ENCODE measurements around the gene PDE11A. TPM values are rescaled to one million over a fixed set of nuclear protein-coding genes. Genes with fewer than 3 reads are reported as not detected.

PDE11A gene
- total and polyA plus RNA-seq, 2 experiments from 2014 or later: 0.08 to 0.73 TPM

- TF ChIP-seq ZNF462 (CRISPR knock-in tag; IDR thresholded peaks at IDR 0.05): no peak
- TF ChIP-seq EZH2 (IDR thresholded peaks at IDR 0.05; ENCODE audit: low read depth, unreplicated experiment): no peak
- TF ChIP-seq CREB1 (CRISPR knock-in tag; IDR thresholded peaks at IDR 0.05; ENCODE audit: low read depth): no peak
- TF ChIP-seq EZH2phosphoT487 (IDR thresholded peaks at IDR 0.05; ENCODE audit: unreplicated experiment): no peak
- TF ChIP-seq ZNF114 (CRISPR knock-in tag; IDR thresholded peaks at IDR 0.05): no peak
- no peak for TF ChIP-seq STAT1 (IDR thresholded peaks at IDR 0.05; ENCODE audit: unreplicated experiment)
These were observed 181.0 kb downstream of the PDE11A start (continued) for GRCh38 chr2:177891533-177891932.

- Histone ChIP-seq H3F3A (replicated peaks; ENCODE audit: low read depth) (no peaks in the 10 kb centered on the region), H4K20me1 (replicated peaks; ENCODE audit: insufficient read depth) (no peaks in the 10 kb centered on the region), H3K4me2 (peak overlapping the region; percentile 23), H3K4me1 (ENCODE audit: insufficient read depth) (peaks cover 20% of the 10 kb centered on the region), H3K36me3 (ENCODE audit: insufficient read depth) (no peaks in the 10 kb centered on the region), H3K79me2 (replicated peaks; ENCODE audit: insufficient read depth) (no peaks in the 10 kb centered on the region), H3K9me2 (ENCODE audit: insufficient read depth) (no peaks in the 10 kb centered on the region), H3K27me3 (ENCODE audit: insufficient read depth) (no peaks in the 10 kb centered on the region), H3K4me3 (no peak overlapping the region), H2AFZ (peak overlapping the region; percentile 3; the same call in 1 of the 2 replicates), H3K27ac (ENCODE audit: low read depth) (peak overlapping the region; percentile 5; the same call in 1 of the 2 replicates)
- ATAC-seq (peak; percentile 80), DNase-seq (ENCODE audit: low spot score) (peak; percentile 21)
- H3K27ac Mint-ChIP-seq: peak overlapping the region; percentile 83
- H3K36me3 Mint-ChIP-seq (ENCODE audit: low read depth): no peaks in the 10 kb centered on the region
- H3K4me3 Mint-ChIP-seq: peak overlapping the region; percentile 1; the same call in 1 of the 3 replicates
- H3K4me1 Mint-ChIP-seq: peaks cover 30% of the 10 kb centered on the region
- H3K27me3 Mint-ChIP-seq (ENCODE audit: insufficient read depth, low read depth, poor library complexity): no peaks in the 10 kb centered on the region
- H3K9me3 Mint-ChIP-seq: no peaks in the 10 kb centered on the region
- TF ChIP-seq ZNF331 (CRISPR knock-in tag; IDR thresholded peaks at IDR 0.05; ENCODE audit: low read depth) (no peak), EZH2phosphoT487 (IDR thresholded peaks at IDR 0.05; ENCODE audit: unreplicated experiment) (no peak), EZH2 (IDR thresholded peaks at IDR 0.05; ENCODE audit: low read depth, unreplicated experiment) (no peak), NANOG (IDR thresholded peaks at IDR 0.05; ENCODE audit: borderline replicate concordance) (no peak), JUNB (IDR thresholded peaks at IDR 0.05; ENCODE audit: unreplicated experiment) (no peak), ETS1 (IDR thresholded peaks at IDR 0.05) (no peak), STAT1 (IDR thresholded peaks at IDR 0.05; ENCODE audit: unreplicated experiment) (no peak), POLR2AphosphoS5 (IDR thresholded peaks at IDR 0.05; ENCODE audit: low read depth) (no peak), CTCF (conservative IDR thresholded peaks at IDR 0.05; ENCODE audit: low read depth in 2 of 2) (no peak)
These were observed 182.6 kb downstream of the PDE11A start for GRCh38 chr2:177889818-177890460.
